ENCODE measurements around the gene ANKRD50. TPM values are rescaled to one million over a fixed set of nuclear protein-coding genes. Genes with fewer than 3 reads are reported as not detected.
A peak's percentile ranks its signal among the peaks of the same experiment; 100 is the strongest.

Gene ANKRD50
- total RNA-seq, 1 donor from 2014 or later, result 20.6 TPM

DNA sequence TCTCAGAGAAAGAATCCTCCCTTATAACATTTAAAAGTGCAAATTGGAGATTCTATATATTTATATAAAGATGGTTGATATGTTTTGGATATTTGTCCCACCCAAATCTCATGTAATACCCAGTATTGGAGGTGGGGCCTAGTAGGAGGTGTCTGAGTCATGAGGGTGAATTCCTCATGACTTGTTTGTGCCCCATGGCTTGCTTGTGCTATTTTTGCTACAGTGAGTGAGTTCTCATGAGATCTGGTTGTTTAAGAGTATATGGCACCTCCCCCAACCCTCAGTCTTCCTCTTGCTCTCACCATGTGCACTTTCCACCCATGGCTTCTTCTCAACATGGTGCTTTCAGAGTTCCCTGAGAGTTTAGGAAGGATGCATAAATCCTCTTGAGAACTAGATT is 9.5 kb upstream of the ANKRD50 start:
- intact Hi-C loops (cut with DNase I), result no loop called here
- H3K4me3 ChIP-seq, result no peak overlapping the region
- no peak for TF ChIP-seq POLR2AphosphoS5 (IDR thresholded peaks at IDR 0.05; ENCODE audit: insufficient read depth in 1 of 2, low read depth in 1 of 2)
- TF ChIP-seq, protein P1, sequence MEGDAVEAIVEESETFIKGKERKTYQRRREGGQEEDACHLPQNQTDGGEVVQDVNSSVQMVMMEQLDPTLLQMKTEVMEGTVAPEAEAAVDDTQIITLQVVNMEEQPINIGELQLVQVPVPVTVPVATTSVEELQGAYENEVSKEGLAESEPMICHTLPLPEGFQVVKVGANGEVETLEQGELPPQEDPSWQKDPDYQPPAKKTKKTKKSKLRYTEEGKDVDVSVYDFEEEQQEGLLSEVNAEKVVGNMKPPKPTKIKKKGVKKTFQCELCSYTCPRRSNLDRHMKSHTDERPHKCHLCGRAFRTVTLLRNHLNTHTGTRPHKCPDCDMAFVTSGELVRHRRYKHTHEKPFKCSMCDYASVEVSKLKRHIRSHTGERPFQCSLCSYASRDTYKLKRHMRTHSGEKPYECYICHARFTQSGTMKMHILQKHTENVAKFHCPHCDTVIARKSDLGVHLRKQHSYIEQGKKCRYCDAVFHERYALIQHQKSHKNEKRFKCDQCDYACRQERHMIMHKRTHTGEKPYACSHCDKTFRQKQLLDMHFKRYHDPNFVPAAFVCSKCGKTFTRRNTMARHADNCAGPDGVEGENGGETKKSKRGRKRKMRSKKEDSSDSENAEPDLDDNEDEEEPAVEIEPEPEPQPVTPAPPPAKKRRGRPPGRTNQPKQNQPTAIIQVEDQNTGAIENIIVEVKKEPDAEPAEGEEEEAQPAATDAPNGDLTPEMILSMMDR (IDR thresholded peaks at IDR 0.05), result no peak
- TF ChIP-seq POLR2A (IDR thresholded peaks at IDR 0.05), result no peak
- DNase-seq (ENCODE audit: extremely low spot score in 2 of 2), result no peak
- H3K27ac ChIP-seq, result no peak overlapping the region
- H3K27me3 ChIP-seq, result no peaks in the 10 kb centered on the region
- H3K36me3 ChIP-seq, result no peaks in the 10 kb centered on the region
- H3K9me3 ChIP-seq, result no peaks in the 10 kb centered on the region
- no peaks in the 10 kb centered on the region for H3K4me1 ChIP-seq

DNA sequence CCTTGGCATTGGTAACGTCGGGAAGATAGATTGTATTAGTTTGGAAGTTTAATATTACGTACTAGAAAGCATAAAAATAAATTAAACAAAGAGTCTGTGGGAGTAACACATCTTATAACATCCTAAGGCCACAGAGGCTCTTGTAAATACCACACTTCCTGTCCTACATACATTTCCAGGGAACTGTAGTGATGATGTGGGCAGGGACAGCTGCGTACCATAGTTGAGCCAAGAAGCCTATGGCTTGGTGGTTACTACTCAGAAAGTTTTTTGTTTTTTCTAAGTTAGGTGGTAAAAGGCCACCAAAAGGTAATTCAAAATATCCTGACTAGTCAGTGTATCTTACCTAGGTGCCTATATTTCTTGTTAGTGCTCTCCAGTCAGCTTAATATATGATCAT is 4.6 kb upstream of the ANKRD50 start:
- Histone ChIP-seq H3K4me3 (no peak overlapping the region), H3K27ac (no peak overlapping the region), H3K36me3 (no peaks in the 10 kb centered on the region), H3K27me3 (no peaks in the 10 kb centered on the region), H3K4me1 (no peaks in the 10 kb centered on the region), H3K9me3 (no peaks in the 10 kb centered on the region)
- intact Hi-C loops (cut with DNase I), result no loop called here
- TF ChIP-seq POLR2A (IDR thresholded peaks at IDR 0.05) (no peak), POLR2AphosphoS5 (IDR thresholded peaks at IDR 0.05; ENCODE audit: insufficient read depth in 1 of 2, low read depth in 1 of 2) (no peak)
- TF ChIP-seq, protein P1 (IDR thresholded peaks at IDR 0.05), result no peak
- no peak for DNase-seq (ENCODE audit: extremely low spot score in 2 of 2)

DNA sequence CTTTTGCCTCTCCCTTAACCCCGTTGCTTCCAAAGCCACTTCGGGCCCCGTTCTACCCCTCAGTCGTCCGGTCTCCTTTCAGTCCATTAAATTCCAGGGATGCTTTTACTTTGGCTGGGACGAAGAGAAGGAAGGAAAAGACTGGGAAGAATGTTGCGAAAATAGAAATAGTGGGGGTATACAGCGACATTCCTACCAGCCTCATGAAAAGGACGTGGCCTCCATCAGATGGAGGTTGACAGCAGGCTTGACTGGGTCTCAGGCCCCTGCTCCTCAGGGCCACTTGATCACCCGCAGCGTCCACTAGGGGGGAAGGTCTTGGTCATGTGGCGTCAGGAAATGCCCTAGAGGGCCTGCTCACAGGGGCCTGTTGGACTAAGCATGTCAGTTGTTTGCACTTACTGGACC is 657 bp upstream of the ANKRD50 start:
- DNase-seq (ENCODE audit: extremely low spot score in 2 of 2), result no peak
- Histone ChIP-seq H3K9me3 (no peaks in the 10 kb centered on the region), H3K27me3 (no peaks in the 10 kb centered on the region), H3K27ac (peak overlapping the region; percentile 96), H3K4me1 (peaks cover 24% of the 10 kb centered on the region), H3K36me3 (no peaks in the 10 kb centered on the region), H3K4me3 (peak overlapping the region; percentile 91 to 95)
- TF ChIP-seq, protein P1 (IDR thresholded peaks at IDR 0.05), result peak in 2 of 3 experiments; percentile 17 to 46
- TF ChIP-seq POLR2AphosphoS5 (IDR thresholded peaks at IDR 0.05; ENCODE audit: insufficient read depth in 1 of 2, low read depth in 1 of 2), result no peak
- no peak for TF ChIP-seq POLR2A (IDR thresholded peaks at IDR 0.05)
- intact Hi-C loops (cut with DNase I), result no loop called here

DNA sequence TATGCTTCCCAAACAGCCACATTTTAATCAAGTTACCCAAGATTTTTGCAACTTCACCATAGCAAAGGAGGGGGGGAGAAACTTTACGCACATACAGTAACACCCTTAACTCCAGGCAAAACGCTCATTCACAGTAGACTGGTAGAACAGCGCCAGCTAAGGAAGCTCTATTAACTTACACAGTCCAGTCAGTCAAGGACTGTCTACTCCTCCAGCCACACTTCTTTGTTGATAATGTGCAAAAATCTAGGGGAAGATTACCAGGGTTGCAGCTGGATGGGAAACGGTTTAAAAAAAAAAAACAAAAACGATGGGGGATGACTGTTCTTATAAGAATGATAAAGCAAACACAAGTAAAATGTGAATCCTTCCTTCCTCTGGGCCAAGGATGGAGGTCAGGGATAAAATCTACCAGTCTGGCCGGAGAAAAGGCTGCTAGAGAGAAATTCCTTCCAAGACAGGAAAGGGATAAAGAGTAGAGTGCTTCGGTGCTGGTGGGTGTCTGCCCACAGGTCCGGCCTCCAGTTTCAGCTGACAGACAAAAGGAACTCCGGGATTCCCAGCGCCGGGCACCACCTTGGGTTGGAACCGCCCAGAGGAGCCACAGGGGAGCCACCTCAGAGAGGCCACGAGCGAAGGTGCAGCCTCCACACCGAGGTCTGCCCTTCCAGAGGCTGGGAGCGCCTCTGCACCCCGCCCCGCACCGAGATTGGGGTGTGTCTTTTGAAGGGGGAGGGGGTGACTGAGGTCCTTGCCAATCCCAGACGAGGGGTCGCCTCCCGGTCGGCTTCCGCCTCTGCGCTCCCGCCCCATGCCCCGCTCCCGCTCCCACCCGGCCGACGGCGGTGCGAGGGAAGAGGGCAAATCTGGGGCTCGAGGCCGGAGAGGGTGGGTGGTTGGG is 811 bp downstream of the ANKRD50 start:
- peaks cover 24% of the 10 kb centered on the region for H3K4me1 ChIP-seq
- DNase-seq (ENCODE audit: extremely low spot score in 2 of 2), result no peak
- TF ChIP-seq, protein P1 (IDR thresholded peaks at IDR 0.05), result peak in 1 of 3 experiments; percentile 22
- TF ChIP-seq POLR2A (IDR thresholded peaks at IDR 0.05), result no peak
- peak in 1 of 2 donors; percentile 18 for TF ChIP-seq POLR2AphosphoS5 (IDR thresholded peaks at IDR 0.05; ENCODE audit: insufficient read depth in 1 of 2, low read depth in 1 of 2)
- peak overlapping the region; percentile 96 for H3K27ac ChIP-seq
- H3K36me3 ChIP-seq, result no peaks in the 10 kb centered on the region
- H3K9me3 ChIP-seq, result no peaks in the 10 kb centered on the region
- intact Hi-C loops (cut with DNase I), result no loop called here
- no peaks in the 10 kb centered on the region for H3K27me3 ChIP-seq
- peak overlapping the region; percentile 91 to 95 for H3K4me3 ChIP-seq

DNA sequence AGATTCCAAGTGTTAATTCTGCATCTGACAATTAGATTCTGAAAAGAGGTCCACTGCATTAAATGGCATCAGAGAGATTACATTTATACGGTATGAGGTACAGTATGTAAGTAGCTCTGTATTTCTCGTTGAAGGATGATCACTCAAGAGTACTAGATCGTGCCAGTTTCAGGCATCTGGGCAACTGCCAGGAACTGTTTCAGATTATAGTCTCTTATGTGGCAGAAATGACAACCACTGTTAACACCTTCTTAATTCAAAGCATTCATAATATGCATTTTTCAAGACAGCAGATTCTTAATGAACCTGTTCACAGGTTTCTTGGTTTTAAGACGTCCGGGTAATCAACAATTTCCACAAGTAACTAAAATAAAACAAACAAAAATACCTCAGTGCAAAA is 1.6 kb downstream of the ANKRD50 start:
- TF ChIP-seq POLR2AphosphoS5 (IDR thresholded peaks at IDR 0.05; ENCODE audit: insufficient read depth in 1 of 2, low read depth in 1 of 2) (no peak), POLR2A (IDR thresholded peaks at IDR 0.05) (no peak)
- TF ChIP-seq, protein P1 (IDR thresholded peaks at IDR 0.05), result no peak
- DNase-seq (ENCODE audit: extremely low spot score in 2 of 2), result no peak
- Histone ChIP-seq H3K9me3 (no peaks in the 10 kb centered on the region), H3K27ac (peak overlapping the region; percentile 96), H3K4me3 (peak overlapping the region; percentile 91 to 95), H3K4me1 (peaks cover 24% of the 10 kb centered on the region), H3K27me3 (no peaks in the 10 kb centered on the region), H3K36me3 (no peaks in the 10 kb centered on the region)
- intact Hi-C loops (cut with DNase I), result no loop called here

Measured in vagina (tissue), 2 donors.